ENCODE data around the gene NT5M.
"Not testable (repeated sequence)": the region's sequence is repeated elsewhere in the genome, so short reads cannot be mapped to it uniquely, and the experiment has no call there.

NT5M gene

DNA sequence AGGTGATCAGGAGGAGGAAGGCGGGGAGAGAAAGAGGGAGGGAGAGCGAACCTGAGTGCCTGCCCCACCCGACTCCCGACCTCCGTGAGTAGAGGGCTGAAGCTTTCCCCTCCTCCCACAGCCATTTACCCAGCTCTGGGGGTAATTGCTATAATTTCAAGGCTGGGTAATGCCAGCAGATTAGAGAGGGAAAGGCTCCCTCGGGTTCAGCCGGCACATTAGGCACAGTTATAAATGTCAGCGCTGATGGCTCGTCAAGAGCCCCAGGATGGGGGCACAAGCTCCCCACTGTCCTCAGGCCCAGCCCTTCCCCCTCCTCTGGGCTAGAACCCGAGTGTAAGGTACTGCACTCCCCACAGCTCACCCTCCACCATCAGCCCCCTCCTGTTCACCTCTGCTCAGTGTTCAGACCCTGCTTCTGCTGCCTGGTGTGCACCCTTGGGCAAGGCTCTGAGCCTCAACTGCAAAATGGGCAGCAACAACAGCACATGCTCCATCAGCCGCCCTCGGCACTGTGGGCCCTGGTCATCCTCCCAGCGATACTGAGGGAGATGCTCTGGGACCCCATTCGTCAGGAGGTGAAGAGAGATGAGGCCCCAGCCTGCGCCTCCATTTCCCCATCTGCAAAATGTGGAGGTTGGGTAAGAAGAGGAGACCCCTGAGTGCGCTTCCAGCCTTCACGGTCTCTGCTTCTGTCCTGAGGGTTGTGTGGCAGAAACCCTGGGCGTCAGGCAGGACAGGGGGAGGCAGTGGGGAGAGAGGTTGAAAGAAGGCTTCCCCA is 77.2 kb downstream of the NT5M start:
- H3K27me3 Mint-ChIP-seq (ENCODE audit: low read depth) = peaks cover 11% of the 10 kb centered on the region
- H3K9me3 Mint-ChIP-seq = no peaks in the 10 kb centered on the region
- H3K27ac Mint-ChIP-seq = no peak overlapping the region
- H3K36me3 Mint-ChIP-seq (ENCODE audit: low read depth) = no peaks in the 10 kb centered on the region
- peaks cover 11% of the 10 kb centered on the region for H3K4me1 Mint-ChIP-seq (ENCODE audit: low read depth)
- no peak overlapping the region for H3K4me3 Mint-ChIP-seq

DNA sequence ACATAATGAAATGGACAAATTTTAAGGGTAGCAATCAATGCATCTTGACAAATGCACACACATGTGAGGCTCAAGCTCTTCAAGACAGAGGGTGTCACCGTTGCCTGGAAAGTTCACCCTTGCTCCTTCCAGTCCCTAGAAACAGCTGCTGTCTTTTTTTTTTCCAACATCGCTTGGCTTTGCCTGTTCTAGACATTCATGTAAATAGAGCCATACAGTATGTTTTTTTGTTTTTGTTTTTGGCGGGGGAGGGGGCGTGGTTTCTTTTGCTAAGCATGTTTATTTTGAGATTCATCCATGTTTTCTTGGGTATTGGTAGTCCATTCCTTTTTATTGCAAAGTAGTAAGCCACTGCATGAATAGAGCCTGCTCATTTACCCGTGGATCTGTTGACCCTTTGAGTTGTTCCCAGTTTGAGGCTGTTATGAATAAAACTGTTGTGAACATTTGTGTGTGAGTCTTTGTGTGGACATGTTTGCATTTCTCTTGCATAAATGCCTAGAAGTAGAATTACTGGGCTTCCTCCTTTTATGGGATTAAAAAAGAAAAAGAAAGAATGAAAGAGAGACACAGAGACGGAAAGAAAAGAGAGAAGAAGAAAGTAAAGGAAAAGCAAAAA is 78.4 kb downstream of the NT5M start:
- no peak overlapping the region for H3K4me3 Mint-ChIP-seq
- H3K36me3 Mint-ChIP-seq (ENCODE audit: low read depth) = no peaks in the 10 kb centered on the region
- no peak overlapping the region for H3K27ac Mint-ChIP-seq
- H3K4me1 Mint-ChIP-seq (ENCODE audit: low read depth) = peaks cover 11% of the 10 kb centered on the region
- H3K9me3 Mint-ChIP-seq = no peaks in the 10 kb centered on the region
- peaks cover 12% of the 10 kb centered on the region for H3K27me3 Mint-ChIP-seq (ENCODE audit: low read depth)

DNA sequence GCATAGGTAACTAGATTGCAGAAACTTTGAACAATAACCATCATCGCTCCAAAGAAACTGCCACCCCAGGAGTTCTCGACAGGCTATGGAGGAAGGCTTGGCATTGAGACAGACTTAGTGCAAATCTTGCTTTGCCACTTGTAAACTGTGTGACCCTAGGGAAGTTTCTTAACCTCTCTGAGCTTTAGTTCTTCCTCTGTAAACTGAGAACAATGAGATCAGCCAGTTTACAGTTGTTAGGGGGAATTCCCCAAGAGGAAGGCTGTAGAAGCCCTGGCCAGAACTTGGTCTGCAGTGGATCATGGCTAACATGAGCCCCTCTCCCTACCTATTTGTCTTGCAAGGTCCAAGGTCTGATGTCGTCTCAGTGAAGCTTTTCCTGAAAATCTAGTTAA is 78.9 kb downstream of the NT5M start:
- peaks cover 14% of the 10 kb centered on the region for H3K27me3 Mint-ChIP-seq (ENCODE audit: low read depth)
- H3K36me3 Mint-ChIP-seq (ENCODE audit: low read depth) = no peaks in the 10 kb centered on the region
- no peak overlapping the region for H3K27ac Mint-ChIP-seq
- H3K9me3 Mint-ChIP-seq = no peaks in the 10 kb centered on the region
- H3K4me1 Mint-ChIP-seq (ENCODE audit: low read depth) = peaks cover 13% of the 10 kb centered on the region
- no peak overlapping the region for H3K4me3 Mint-ChIP-seq

DNA sequence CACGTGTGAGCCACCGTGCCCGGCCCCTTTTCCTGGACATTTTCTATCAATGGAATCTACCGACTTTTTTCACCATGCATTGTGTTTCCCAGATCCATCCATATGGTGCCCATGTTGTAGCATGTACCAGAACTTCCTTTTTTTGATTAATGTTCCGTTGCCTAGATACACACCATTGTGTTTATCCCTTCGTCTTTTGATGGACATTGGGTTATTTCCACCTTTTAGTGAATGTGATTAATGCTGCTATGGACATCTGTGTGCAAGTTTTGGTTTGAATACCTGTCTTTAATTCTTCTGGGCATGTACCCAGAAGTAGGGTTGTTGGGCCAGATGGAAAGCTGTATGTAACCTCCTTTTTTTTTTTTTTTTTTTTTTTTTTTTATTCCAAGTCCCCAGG is 79.8 kb downstream of the NT5M start:
- Mint-ChIP-seq H3K9me3 (no peaks in the 10 kb centered on the region), H3K4me1 (ENCODE audit: low read depth) (peaks cover 13% of the 10 kb centered on the region), H3K27me3 (ENCODE audit: low read depth) (peaks cover 14% of the 10 kb centered on the region), H3K36me3 (ENCODE audit: low read depth) (no peaks in the 10 kb centered on the region), H3K4me3 (no peak overlapping the region), H3K27ac (no peak overlapping the region)

DNA sequence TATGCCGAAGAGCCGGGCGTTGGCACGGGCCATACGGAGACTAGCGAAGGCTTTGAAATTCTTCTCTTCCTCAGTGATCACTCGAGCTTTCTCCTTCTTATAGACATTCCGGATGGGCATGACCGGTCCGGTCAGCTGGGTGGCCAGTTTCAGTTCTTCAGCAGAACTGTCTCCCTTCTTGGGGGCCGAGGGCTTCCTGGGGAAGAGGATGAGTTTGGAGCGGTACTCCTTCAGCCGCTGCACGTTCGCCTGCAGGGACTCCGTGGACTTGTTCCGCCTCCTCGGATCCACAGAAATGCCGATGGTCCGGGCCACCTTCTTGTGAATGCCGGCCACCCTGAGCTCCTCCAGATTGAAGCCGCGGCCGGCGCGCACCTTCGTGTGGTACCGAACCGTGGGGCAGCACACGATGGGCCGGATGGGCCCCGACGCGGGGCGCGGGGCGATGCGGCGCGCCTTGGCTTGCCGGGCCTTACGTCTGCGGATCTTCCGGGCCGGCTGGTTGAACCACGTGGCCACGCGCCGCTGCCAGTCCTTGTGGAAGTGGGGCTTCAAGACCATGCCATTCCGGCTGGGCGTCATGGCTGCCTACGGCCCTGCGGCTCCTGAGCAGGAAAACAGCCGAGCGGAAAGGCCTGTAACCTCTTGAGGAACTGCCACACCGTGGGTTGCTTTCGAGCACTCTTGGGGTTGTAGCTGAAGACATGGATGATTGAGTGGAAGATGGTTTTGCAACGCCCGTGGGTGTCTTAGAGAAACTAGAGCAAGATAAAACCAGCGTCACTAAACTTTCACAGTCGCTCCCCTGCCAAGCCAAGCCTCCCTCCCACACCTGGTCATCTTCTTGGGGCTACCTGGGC is 80.5 kb downstream of the NT5M start:
- peaks cover 13% of the 10 kb centered on the region for H3K4me1 Mint-ChIP-seq (ENCODE audit: low read depth)
- H3K9me3 Mint-ChIP-seq; H3K36me3 Mint-ChIP-seq (ENCODE audit: low read depth); H3K27ac Mint-ChIP-seq; H3K4me3 Mint-ChIP-seq: not testable (repeated sequence)
- peaks cover 14% of the 10 kb centered on the region for H3K27me3 Mint-ChIP-seq (ENCODE audit: low read depth)

DNA sequence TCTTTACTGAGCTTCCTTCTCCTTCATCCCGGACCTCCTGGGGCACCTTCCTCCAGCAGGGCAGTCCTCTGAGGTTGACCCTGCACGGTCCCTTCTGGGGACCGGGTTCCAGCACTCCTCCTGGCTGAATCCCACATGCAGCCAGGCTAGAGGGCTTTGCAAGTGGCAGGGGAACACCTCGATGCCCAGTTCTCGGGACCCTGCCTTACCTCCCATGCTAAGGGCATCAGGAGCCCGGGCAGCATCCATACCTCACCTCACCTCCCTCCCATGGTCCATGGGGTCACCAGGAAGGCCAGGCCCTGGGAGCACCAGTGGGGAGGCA is 81.1 kb downstream of the NT5M start:
- Mint-ChIP-seq H3K4me3 (no peak overlapping the region), H3K36me3 (ENCODE audit: low read depth) (no peaks in the 10 kb centered on the region), H3K4me1 (ENCODE audit: low read depth) (peaks cover 13% of the 10 kb centered on the region), H3K9me3 (no peaks in the 10 kb centered on the region), H3K27ac (no peak overlapping the region), H3K27me3 (ENCODE audit: low read depth) (peaks cover 14% of the 10 kb centered on the region)

DNA sequence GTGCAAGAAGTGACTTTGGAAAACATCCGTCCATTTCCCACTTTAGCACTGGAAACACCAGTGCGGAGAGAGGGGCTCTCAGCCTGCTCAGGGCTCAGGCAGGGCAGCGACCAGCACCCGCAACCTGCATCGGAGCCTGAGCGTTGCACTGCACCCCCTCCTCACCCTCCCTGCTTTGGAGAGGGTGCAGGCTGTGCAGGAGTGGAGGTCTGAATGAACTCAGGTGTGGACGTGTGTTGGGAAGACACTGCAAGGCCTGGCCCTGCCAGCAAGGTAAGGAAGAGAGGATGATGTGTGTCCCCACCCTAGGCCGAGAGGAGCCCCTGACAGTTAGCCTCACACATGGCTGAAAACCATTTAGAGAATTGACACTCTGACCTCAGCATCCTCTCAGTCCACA is 81.8 kb downstream of the NT5M start:
- H3K4me3 Mint-ChIP-seq = no peak overlapping the region
- H3K27ac Mint-ChIP-seq = no peak overlapping the region
- H3K36me3 Mint-ChIP-seq (ENCODE audit: low read depth) = no peaks in the 10 kb centered on the region
- no peaks in the 10 kb centered on the region for H3K9me3 Mint-ChIP-seq
- peaks cover 11% of the 10 kb centered on the region for H3K4me1 Mint-ChIP-seq (ENCODE audit: low read depth)
- peaks cover 17% of the 10 kb centered on the region for H3K27me3 Mint-ChIP-seq (ENCODE audit: low read depth)

DNA sequence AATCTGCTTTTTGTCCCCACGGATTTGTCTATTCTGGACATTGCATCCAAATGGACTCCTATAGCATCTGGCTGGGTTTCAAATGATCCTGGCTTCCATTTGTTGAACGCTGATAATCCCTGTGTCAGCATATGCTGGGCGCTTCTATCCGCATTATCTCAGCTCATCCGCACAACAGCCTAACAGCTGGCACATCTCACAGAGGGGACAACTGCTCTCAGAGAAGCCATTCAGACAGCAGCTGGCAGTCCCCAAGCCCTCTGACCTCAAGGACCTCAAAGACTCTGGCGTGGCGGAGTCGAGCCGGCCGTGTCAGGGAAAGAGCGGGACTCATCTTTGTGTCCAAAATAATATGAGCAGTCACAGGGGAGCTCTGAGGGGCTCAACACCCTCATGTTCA is 82.3 kb downstream of the NT5M start:
- Mint-ChIP-seq H3K27ac (no peak overlapping the region), H3K4me1 (ENCODE audit: low read depth) (peaks cover 11% of the 10 kb centered on the region), H3K9me3 (no peaks in the 10 kb centered on the region), H3K27me3 (ENCODE audit: low read depth) (peaks cover 17% of the 10 kb centered on the region), H3K4me3 (no peak overlapping the region), H3K36me3 (ENCODE audit: low read depth) (no peaks in the 10 kb centered on the region)

DNA sequence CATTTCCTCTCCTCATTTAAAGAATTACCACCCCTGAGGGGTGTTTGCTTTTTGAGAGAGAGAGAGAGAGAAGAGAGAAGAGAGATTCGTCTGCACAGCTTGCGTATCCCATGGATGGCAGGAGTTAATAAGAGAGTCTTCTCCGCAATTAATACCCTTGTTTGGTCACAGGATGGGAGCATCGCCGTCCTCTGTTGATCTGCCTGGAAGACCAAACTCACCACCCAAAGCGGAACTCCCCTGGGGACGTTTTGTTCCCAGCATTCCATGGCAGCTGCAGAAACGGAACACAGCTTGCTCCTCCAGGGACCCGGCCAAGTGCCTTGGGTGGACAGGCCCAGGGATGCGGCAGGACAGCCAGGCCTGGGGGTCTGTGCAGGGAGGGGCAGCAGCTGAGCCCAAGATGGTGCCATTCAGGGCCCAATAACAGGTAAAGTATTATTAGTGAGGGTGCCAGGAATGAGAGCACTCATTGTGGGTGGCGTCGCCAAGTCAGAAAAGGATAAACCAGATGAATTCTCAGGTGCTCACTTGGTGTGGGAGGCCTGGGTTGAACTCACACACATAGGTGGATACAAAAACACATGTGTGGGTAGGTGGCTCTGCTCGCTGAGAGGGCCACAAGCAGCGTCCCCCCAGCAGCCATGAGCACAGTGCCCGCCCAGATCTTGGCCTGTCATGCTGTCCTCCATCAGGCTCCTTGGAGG is 83.1 kb downstream of the NT5M start:
- H3K9me3 Mint-ChIP-seq = no peaks in the 10 kb centered on the region
- H3K4me3 Mint-ChIP-seq = no peak overlapping the region

DNA sequence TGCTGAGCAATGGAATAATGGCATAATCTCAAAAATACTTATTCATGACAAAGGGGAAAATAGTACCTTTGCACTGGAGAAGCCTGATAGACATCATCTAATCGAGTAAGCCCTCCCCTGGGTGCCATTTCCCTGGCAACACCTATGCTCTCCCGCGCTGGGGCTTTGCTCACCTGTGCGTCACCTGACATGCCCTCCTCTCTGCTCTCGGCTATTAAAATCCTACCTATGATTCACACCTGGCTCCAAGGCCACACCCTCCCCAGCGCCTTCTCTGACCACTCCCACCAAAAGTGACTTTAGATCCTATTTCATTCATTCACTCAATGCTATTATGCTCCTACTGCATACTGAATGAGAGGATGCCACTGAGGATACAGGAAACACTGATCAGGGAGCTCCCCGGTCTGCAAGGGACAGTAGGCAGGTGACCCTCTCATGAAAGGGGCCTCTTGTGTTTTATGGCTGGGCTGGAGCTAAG is 83.9 kb downstream of the NT5M start:
- Mint-ChIP-seq H3K4me3 (no peak overlapping the region), H3K36me3 (ENCODE audit: low read depth) (no peaks in the 10 kb centered on the region), H3K4me1 (ENCODE audit: low read depth) (peaks cover 12% of the 10 kb centered on the region), H3K27me3 (ENCODE audit: low read depth) (peaks cover 16% of the 10 kb centered on the region), H3K9me3 (no peaks in the 10 kb centered on the region), H3K27ac (no peak overlapping the region)

More for the DNA sequence above, 83.1 kb downstream of the NT5M start:
- peaks cover 17% of the 10 kb centered on the region for H3K27me3 Mint-ChIP-seq (ENCODE audit: low read depth)
- H3K27ac Mint-ChIP-seq = no peak overlapping the region
- H3K36me3 Mint-ChIP-seq (ENCODE audit: low read depth) = no peaks in the 10 kb centered on the region
- H3K4me1 Mint-ChIP-seq (ENCODE audit: low read depth) = peaks cover 11% of the 10 kb centered on the region

DNA sequence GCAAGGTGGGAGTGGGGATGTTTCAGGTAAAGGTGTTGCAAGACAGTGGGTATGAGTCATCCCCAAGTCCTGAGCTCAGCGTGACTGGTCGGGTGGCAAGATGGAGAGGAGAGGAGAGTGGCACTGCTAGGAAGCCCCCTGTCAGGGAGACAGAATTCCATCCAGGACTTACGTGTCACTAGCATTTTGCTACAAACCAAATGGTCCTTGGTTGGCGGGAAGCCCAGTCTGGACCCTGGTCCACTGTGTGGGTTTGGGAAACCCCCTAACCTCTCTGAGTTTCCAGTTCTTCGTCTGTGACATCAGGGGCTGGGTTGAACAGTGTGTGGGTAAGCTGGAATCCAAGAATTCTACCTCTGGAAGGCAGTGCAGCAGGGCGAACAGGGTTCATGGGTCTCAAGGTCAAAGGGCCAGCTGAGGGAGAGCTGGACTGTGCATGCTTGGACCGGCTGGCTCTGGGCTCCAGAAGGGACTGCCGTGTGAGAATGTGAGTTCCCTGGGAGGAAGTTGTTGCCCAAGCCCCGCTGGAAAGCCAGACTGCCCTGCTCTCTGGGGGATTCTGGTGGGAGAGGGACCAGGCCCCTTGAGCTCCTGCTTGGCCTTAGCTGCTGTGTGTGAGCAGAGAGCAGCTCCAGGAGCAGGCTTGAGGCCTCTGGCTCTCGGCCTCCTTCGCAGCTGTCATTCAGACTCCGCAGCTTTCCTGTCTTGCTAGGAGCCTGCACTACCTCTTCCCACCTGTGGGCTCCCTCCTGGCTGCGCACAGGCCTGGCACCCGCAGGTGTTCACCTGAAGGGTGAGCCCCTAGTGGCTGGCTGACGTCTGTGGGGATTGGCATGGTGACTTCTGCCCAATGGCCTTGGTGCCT is 84.6 kb downstream of the NT5M start:
- no peaks in the 10 kb centered on the region for H3K9me3 Mint-ChIP-seq
- H3K4me3 Mint-ChIP-seq = no peak overlapping the region
- no peaks in the 10 kb centered on the region for H3K36me3 Mint-ChIP-seq (ENCODE audit: low read depth)
- H3K4me1 Mint-ChIP-seq (ENCODE audit: low read depth) = peaks cover 14% of the 10 kb centered on the region
- no peak overlapping the region for H3K27ac Mint-ChIP-seq
- H3K27me3 Mint-ChIP-seq (ENCODE audit: low read depth) = peaks cover 14% of the 10 kb centered on the region

DNA sequence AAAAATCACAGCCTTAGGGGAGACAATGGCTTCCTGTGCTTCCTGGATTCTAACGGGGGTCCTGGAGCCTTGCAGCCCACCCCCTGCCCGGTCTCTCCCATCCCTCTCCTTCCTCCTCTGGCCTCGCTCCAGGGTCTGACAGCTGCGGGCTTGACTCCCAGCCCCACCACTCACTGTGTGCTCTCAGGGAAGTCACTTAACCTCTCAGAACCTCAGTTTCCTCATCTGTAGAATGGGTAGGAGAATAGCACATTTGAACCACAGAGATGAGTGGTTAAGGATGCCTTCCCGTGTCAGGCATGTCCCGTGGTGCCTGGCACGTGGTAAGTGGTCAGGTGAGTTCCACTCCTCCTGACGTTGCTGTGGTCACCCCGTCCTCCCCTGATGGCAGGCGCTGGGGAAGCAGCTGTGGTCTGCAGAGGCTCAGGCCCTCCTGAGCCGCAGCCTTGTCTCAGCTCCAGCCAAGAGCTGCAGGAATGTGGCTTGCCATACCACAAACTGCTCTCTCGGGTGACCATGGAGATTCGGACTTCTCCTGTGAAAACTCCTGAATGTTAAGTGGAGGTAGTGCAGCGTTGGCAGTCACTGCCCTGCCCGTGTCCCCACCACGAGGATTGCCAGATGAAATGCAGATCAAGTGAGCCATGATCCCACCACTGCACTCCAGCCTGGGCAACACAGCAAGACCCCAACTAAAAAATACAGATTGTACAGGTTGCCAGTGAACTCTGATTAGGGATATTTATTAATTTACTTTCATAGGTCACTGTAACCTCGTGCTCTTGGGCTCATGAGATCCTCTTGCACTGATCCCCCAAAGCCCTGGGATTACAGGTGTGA is 85.7 kb downstream of the NT5M start:
- Mint-ChIP-seq H3K4me3 (no peak overlapping the region), H3K9me3 (no peaks in the 10 kb centered on the region), H3K4me1 (ENCODE audit: low read depth) (peaks cover 14% of the 10 kb centered on the region), H3K27ac (no peak overlapping the region), H3K36me3 (ENCODE audit: low read depth) (no peaks in the 10 kb centered on the region), H3K27me3 (ENCODE audit: low read depth) (peaks cover 10% of the 10 kb centered on the region)
